OCI-LY1 (cell line): ENCODE results near the gene ADAM8.

Experiments used
- CTCF ChIP-seq: fragments of 200-600 bp; sonication (generic), shearing (Covaris generic); IDR thresholded peaks from 2 replicates; pipeline ENCODE4 v1.5.1; 2017; ENCODE audit warnings: mild to moderate bottlenecking, antibody characterized with exemption, low read length, moderate library complexity, mixed read lengths
- EZH2 ChIP-seq: fragments of 200-600 bp; sonication (generic), shearing (Covaris generic); IDR thresholded peaks from 2 replicates; pipeline ENCODE4 v1.8.0; 2017; ENCODE audit warnings: borderline replicate concordance, mixed run types, mild to moderate bottlenecking, antibody characterized with exemption, low read length, moderate library complexity, mixed read lengths

GRCh38 chr10:133316732-133317131 lies 40.1 kb upstream of the ADAM8 start:
- no peak for TF ChIP-seq EZH2
- no peak for TF ChIP-seq CTCF
